GM18517 (cell line): ENCODE data around the gene AGO3.

Experiments used
- ATAC-seq: cut with Tn5 transposase; IDR thresholded peaks from one replicate; pipeline ENCODE4 v1.9.1; 2021; ENCODE audit warnings: mild to moderate bottlenecking, moderate library complexity; ENCODE audit not compliant: unreplicated experiment

Gene AGO3

DNA sequence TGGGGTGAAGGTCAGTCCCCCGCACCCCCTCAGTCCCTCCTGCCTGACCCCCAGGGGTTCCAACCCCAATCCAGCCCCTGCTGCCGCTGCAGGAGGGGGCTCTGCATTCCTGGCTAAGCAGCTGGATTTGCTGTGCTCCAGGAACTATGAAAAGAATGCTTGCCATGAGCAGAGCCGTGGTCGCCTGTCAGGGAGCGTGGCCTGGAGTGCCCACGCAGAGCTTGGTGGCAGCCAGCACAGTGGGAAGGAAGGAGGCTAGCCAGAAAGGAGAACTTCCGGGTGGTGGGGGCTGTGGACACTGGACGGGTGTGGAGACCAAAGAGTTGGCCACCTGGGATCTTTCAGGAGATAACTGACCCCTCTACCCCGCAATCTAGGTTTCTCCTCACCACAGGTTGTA lies 188.6 kb downstream of the AGO3 start:
- no peak for ATAC-seq
